ENCODE data around the gene IST1. TPM values are rescaled to one million over a fixed set of nuclear protein-coding genes. Genes with fewer than 3 reads are reported as not detected.

The IST1 gene
- total RNA-seq, 2 donors from 2014 or later, result 193 to 249 TPM

DNA sequence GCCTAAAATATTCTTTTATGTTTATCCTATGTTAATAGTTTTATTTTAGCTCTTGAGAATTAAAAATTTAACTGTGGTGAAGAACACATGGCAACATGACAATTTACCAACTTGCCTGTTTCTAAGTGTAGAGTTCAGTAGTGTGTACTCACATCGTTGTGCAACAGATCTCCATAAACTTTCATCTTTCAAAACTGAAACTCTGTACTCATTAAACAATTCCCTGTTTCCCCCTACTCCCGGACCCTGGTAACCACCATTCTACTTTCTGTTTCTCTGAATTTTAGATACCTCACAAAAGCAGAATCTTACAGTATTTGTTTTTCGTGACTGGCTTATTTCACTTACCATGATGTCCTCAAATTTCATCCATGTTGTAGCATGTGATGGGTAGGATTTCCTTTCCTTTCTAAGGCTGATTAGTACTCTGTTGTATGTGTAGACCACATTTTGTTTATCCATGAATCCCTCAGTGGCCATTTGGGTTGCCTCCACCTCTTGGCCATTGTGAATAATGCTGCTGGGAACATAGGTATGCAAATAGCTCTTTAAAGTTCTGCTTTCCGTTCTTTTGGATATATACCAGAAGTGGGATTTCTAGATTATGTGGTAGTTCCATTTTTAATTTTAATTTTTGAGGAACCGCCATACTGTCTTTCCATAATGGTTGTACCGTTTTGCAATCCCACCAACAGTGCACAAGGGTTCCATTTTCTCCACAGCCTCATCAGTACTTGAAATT is 17.4 kb downstream of the IST1 start:
- no peak overlapping the region for H3K27ac ChIP-seq
- no peaks in the 10 kb centered on the region for H3K27me3 ChIP-seq (replicated peaks; ENCODE audit: insufficient read depth)
- intact Hi-C loops (cut with DNase I), result no loop called here
- H3K9me3 ChIP-seq, result no peaks in the 10 kb centered on the region
- H3K4me1 ChIP-seq (replicated peaks), result peaks cover 2% of the 10 kb centered on the region
- TF ChIP-seq POLR2AphosphoS5 (IDR thresholded peaks at IDR 0.05) (no peak), POLR2A (IDR thresholded peaks at IDR 0.05) (no peak)
- TF ChIP-seq, protein P1, sequence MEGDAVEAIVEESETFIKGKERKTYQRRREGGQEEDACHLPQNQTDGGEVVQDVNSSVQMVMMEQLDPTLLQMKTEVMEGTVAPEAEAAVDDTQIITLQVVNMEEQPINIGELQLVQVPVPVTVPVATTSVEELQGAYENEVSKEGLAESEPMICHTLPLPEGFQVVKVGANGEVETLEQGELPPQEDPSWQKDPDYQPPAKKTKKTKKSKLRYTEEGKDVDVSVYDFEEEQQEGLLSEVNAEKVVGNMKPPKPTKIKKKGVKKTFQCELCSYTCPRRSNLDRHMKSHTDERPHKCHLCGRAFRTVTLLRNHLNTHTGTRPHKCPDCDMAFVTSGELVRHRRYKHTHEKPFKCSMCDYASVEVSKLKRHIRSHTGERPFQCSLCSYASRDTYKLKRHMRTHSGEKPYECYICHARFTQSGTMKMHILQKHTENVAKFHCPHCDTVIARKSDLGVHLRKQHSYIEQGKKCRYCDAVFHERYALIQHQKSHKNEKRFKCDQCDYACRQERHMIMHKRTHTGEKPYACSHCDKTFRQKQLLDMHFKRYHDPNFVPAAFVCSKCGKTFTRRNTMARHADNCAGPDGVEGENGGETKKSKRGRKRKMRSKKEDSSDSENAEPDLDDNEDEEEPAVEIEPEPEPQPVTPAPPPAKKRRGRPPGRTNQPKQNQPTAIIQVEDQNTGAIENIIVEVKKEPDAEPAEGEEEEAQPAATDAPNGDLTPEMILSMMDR (IDR thresholded peaks at IDR 0.05), result no peak
- WGBS, result 88% methylated on average over 6 of the region's 6 CpGs
- no peak overlapping the region for H3K4me3 ChIP-seq
- peaks cover 0 to 1% of the 10 kb centered on the region in 2 donors for H3K36me3 ChIP-seq
- no peak for DNase-seq (ENCODE audit: low spot score)

DNA sequence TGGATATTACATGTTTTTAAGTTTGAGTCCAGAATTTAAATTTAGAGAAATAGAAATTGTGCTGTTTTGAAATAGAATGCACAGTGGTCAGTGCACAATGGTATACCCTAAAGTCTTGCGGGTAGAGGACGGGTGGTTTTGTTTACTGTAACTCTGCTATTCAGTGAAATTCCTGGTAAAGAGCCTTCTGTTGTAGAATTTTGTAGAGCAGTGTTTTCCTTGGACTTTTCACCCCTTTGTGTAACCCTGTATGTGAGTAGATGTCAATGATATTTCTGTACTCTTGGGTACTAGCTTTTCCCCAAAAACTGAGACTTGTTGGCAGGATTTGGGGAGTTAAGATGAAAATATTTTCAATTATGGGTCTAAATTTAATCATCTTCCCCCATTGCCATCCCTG is 19.5 kb downstream of the IST1 start:
- Histone ChIP-seq H3K27ac (no peak overlapping the region), H3K36me3 (peaks cover 0 to 3% of the 10 kb centered on the region in 2 donors), H3K4me1 (replicated peaks) (peaks cover 2% of the 10 kb centered on the region), H3K4me3 (no peak overlapping the region), H3K27me3 (replicated peaks; ENCODE audit: insufficient read depth) (no peaks in the 10 kb centered on the region), H3K9me3 (no peaks in the 10 kb centered on the region)
- intact Hi-C loops (cut with DNase I), result no loop called here
- TF ChIP-seq POLR2A (IDR thresholded peaks at IDR 0.05) (no peak), POLR2AphosphoS5 (IDR thresholded peaks at IDR 0.05) (no peak)
- TF ChIP-seq, protein P1 (IDR thresholded peaks at IDR 0.05), result no peak
- WGBS, result 61% methylated on average over 2 of the region's 2 CpGs
- no peak for DNase-seq (ENCODE audit: low spot score)

DNA sequence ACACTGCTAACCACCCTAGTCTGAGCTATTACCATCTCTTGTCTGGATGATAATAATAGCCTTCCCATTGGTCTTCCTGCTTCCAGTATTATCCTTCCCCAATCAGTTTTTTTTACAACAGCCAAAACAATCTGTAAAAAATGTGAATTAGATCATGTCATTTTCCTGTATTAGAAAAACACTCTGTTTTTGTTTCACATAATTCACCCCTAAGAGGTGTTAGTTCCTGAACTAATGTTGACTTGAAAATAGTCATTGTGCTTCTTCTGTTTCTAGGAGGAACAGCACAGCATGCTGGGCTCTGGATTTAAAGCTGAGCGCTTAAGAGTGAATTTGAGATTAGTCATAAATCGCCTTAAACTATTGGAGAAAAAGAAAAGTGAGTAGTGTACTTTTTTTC is 20.0 kb downstream of the IST1 start:
- Histone ChIP-seq H3K4me1 (replicated peaks) (peaks cover 2% of the 10 kb centered on the region), H3K36me3 (peaks cover 0 to 3% of the 10 kb centered on the region in 2 donors), H3K4me3 (no peak overlapping the region), H3K27me3 (replicated peaks; ENCODE audit: insufficient read depth) (no peaks in the 10 kb centered on the region), H3K27ac (no peak overlapping the region), H3K9me3 (no peaks in the 10 kb centered on the region)
- intact Hi-C loops (cut with DNase I), result no loop called here
- 98% methylated on average over 2 of the region's 2 CpGs for WGBS
- TF ChIP-seq, protein P1 (IDR thresholded peaks at IDR 0.05), result no peak
- TF ChIP-seq POLR2AphosphoS5 (IDR thresholded peaks at IDR 0.05), result no peak
- TF ChIP-seq POLR2A (IDR thresholded peaks at IDR 0.05), result no peak
- DNase-seq (ENCODE audit: low spot score), result no peak

DNA sequence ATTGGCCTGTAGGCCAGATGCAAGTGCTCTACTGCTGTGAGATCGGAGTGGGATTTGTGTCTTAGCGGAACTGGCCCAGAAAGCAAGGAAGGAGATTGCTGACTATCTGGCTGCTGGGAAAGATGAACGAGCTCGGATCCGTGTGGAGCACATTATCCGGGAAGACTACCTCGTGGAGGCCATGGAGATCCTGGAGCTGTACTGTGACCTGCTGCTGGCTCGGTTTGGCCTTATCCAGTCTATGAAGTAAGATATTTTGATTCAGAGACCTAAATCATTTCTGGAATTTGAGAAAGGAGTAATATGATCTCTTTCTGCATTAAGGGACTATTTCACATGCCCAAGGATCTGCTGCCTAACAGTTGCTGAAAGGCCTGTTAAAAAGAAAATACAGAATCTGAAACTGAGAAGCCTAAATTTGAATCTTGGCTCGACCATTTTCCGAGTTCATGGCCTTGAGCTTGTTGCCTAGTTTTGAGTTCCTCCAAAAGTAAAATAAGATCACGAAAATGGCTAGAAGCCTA is 21.1 kb downstream of the IST1 start:
- WGBS, result 95% methylated on average over 11 of the region's 11 CpGs
- TF ChIP-seq, protein P1 (IDR thresholded peaks at IDR 0.05), result no peak
- TF ChIP-seq POLR2AphosphoS5 (IDR thresholded peaks at IDR 0.05) (no peak), POLR2A (IDR thresholded peaks at IDR 0.05) (no peak)
- DNase-seq (ENCODE audit: low spot score), result no peak
- intact Hi-C loops (cut with DNase I), result no loop called here
- H3K27me3 ChIP-seq (replicated peaks; ENCODE audit: insufficient read depth), result no peaks in the 10 kb centered on the region
- no peak overlapping the region for H3K4me3 ChIP-seq
- no peaks in the 10 kb centered on the region for H3K4me1 ChIP-seq (replicated peaks)
- no peaks in the 10 kb centered on the region for H3K9me3 ChIP-seq
- H3K36me3 ChIP-seq, result peaks cover 3 to 9% of the 10 kb centered on the region in 2 donors
- H3K27ac ChIP-seq, result no peak overlapping the region

DNA sequence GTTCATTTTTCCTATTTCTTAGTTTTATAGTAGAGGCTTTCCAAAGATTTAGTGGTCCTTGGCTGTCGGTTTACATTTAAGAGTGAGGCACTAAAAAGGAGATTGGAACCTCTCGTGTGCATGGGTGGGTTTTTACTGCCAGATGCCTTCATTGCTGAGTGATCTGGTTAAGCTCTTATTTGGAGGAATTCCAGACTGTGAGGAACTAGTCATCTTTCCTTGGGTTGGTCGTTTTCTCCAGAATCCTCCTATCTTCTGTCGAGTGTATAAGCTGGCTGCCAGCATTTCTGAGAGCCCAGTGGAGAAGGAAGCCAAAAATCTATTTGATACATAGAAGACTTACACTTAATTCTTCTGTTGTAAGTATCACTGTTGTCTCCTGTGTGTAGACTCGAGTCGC is 22.6 kb downstream of the IST1 start:
- Histone ChIP-seq H3K36me3 (peaks cover 7 to 11% of the 10 kb centered on the region in 2 donors), H3K9me3 (no peaks in the 10 kb centered on the region), H3K27ac (no peak overlapping the region), H3K27me3 (replicated peaks; ENCODE audit: insufficient read depth) (no peaks in the 10 kb centered on the region), H3K4me3 (no peak overlapping the region), H3K4me1 (replicated peaks) (no peaks in the 10 kb centered on the region)
- TF ChIP-seq, protein P1 (IDR thresholded peaks at IDR 0.05), result no peak
- TF ChIP-seq POLR2AphosphoS5 (IDR thresholded peaks at IDR 0.05), result no peak
- no peak for TF ChIP-seq POLR2A (IDR thresholded peaks at IDR 0.05)
- intact Hi-C loops (cut with DNase I), result no loop called here
- no peak for DNase-seq (ENCODE audit: low spot score)
- 68% methylated on average over 6 of the region's 6 CpGs for WGBS

All from prostate gland (tissue), 2 donors.